ENCODE results near the gene RGS9. TPM values are rescaled to one million over a fixed set of nuclear protein-coding genes. Genes with fewer than 3 reads are reported as not detected.

The RGS9 gene
- total and polyA plus RNA-seq, 2 of the 13 experiments (the other 11 are each of a cell fraction or from before 2014, with no cell fraction given): 0.44 to 0.74 TPM

GRCh38 chr17:65088621-65089360, 48.4 kb upstream of the RGS9 start:
- intact Hi-C loops (cut with micrococcal nuclease; ENCODE audit: unreplicated experiment): no loop called here
- H3K36me3 ChIP-seq (replicated peaks in 1 of 2; ENCODE audit: control insufficient read depth in 1 of 2, insufficient read depth in 2 of 2, low read length in 2 of 2): no peaks in the 10 kb centered on the region
- no peak overlapping the region for H3K27ac ChIP-seq (ENCODE audit: extremely low read length, insufficient read depth, low read length)
- ATAC-seq (no peak), FAIRE-seq (no peak), DNase-seq (ENCODE audit: low spot score) (no peak)
- no TSS peak for BruUV-seq (replicated peaks)
- no peaks in the 10 kb centered on the region for H3K79me2 ChIP-seq (ENCODE audit: insufficient read depth, low read length)
- no peaks in the 10 kb centered on the region for H3K9me3 ChIP-seq (ENCODE audit: low read length)
- no peak overlapping the region for H2AFZ ChIP-seq (ENCODE audit: low read length)
- no peaks in the 10 kb centered on the region for H4K20me1 ChIP-seq (ENCODE audit: insufficient read depth, low read length)
- 0 out of 5 replicates have a peak, but pooled peaks cover 0 to 3% of the 10 kb centered on the region in 2 experiments for H3K27me3 ChIP-seq (ENCODE audit: control insufficient read depth in 1 of 2, insufficient read depth in 2 of 2, low read length in 2 of 2)
- CTCF ChIA-PET (ENCODE audit: low intra/inter-chr PET ratio, low total read pairs): no interaction called here
- no peak for TF ChIP-seq TP53 (CRISPR knock-in tag; conservative IDR thresholded peaks at IDR 0.05)
- in situ Hi-C loops (cut with HindIII; ENCODE audit: extremely low pct_ligation_motif_present, low pct_unique_long_range_greater_than_20kb): no loop called here
- POLR2A ChIA-PET: interaction anchor here (1.0 to 1.4 kb wide), 3 partner anchors 32 to 71 kb away, joined by 3 to 4 read pairs (median 4); partner anchors contain the start of gene GNA13
- 66% methylated on average over 4 of the region's 4 CpGs for WGBS (ENCODE audit: low lambda C conversion rate)
- H3K4me2 ChIP-seq (ENCODE audit: low read depth, low read length): no peak overlapping the region
- no peak overlapping the region for H3K4me3 ChIP-seq (replicated peaks in 1 of 3; ENCODE audit: insufficient read depth in 1 of 3, low read depth in 2 of 3, low read length in 3 of 3)
- peaks cover 8% of the 10 kb centered on the region for H3K4me1 ChIP-seq (ENCODE audit: insufficient read depth, low read length)
- no peak overlapping the region for H3K9ac ChIP-seq (ENCODE audit: insufficient read depth, low read depth, low read length)

DNA sequence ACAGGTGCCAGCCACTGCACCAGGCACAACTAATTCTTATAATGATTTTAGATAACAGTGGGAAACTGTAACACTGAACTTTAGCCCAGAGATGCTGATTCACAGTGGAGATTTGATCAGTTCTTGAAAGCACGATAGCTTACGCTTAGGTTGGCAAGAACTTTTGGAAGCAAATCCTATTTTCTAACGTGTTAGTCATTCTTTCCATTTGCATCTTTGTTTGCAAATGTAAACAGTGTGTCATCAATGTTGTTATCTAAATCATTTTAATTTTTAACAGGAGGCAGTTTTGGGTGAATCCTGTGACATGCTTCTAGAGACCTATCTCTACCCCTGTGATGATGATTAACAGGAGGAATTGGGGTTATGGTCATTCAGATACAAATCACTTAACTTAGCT, 44.9 kb upstream of the RGS9 start:
- Histone ChIP-seq H3K79me2 (ENCODE audit: insufficient read depth, low read length) (no peaks in the 10 kb centered on the region), H3K9ac (ENCODE audit: insufficient read depth, low read depth, low read length) (no peak overlapping the region), H4K20me1 (ENCODE audit: insufficient read depth, low read length) (no peaks in the 10 kb centered on the region), H3K4me2 (ENCODE audit: low read depth, low read length) (no peak overlapping the region), H3K27ac (ENCODE audit: extremely low read length, insufficient read depth, low read length) (no peak overlapping the region), H3K36me3 (replicated peaks in 1 of 2; ENCODE audit: control insufficient read depth in 1 of 2, insufficient read depth in 2 of 2, low read length in 2 of 2) (no peaks in the 10 kb centered on the region), H3K27me3 (ENCODE audit: control insufficient read depth in 1 of 2, insufficient read depth in 2 of 2, low read length in 2 of 2) (0 out of 5 replicates have a peak, but pooled peaks cover 0 to 3% of the 10 kb centered on the region in 2 experiments), H2AFZ (ENCODE audit: low read length) (no peak overlapping the region), H3K4me3 (replicated peaks in 1 of 3; ENCODE audit: insufficient read depth in 1 of 3, low read depth in 2 of 3, low read length in 3 of 3) (no peak overlapping the region), H3K4me1 (ENCODE audit: insufficient read depth, low read length) (peaks cover 8% of the 10 kb centered on the region), H3K9me3 (ENCODE audit: low read length) (no peaks in the 10 kb centered on the region)
- WGBS (ENCODE audit: low lambda C conversion rate): 9% methylated on average over 3 of the region's 3 CpGs
- intact Hi-C loops (cut with micrococcal nuclease; ENCODE audit: unreplicated experiment) (no loop called here), in situ Hi-C loops (cut with HindIII; ENCODE audit: extremely low pct_ligation_motif_present, low pct_unique_long_range_greater_than_20kb) (no loop called here)
- BruUV-seq (replicated peaks): no TSS peak
- CTCF ChIA-PET (ENCODE audit: low intra/inter-chr PET ratio, low total read pairs): no interaction called here
- ATAC-seq: no peak
- POLR2A ChIA-PET: no interaction called here
- DNase-seq (ENCODE audit: low spot score): no peak
- FAIRE-seq: no peak
- TF ChIP-seq ZNF3 (CRISPR knock-in tag; IDR thresholded peaks at IDR 0.05) (no peak), ZNF33B (CRISPR knock-in tag; IDR thresholded peaks at IDR 0.05) (no peak), MED13 (CRISPR knock-in tag; IDR thresholded peaks at IDR 0.05) (no peak), PITX1 (CRISPR knock-in tag; IDR thresholded peaks at IDR 0.05) (no peak), ZNF263 (CRISPR knock-in tag; IDR thresholded peaks at IDR 0.05) (no peak), GLMP (CRISPR knock-in tag; IDR thresholded peaks at IDR 0.05; ENCODE audit: borderline replicate concordance) (no peak), NR2C2 (CRISPR knock-in tag; IDR thresholded peaks at IDR 0.05; ENCODE audit: borderline replicate concordance) (no peak), NCOR1 (IDR thresholded peaks at IDR 0.05; ENCODE audit: borderline replicate concordance, low read length) (no peak), PHB2 (IDR thresholded peaks at IDR 0.05; ENCODE audit: partially characterized antibody) (no peak), ZNF280B (CRISPR knock-in tag; IDR thresholded peaks at IDR 0.05; ENCODE audit: borderline replicate concordance) (no peak), HIVEP1 (CRISPR knock-in tag; IDR thresholded peaks at IDR 0.05) (no peak), ZFP37 (CRISPR knock-in tag; IDR thresholded peaks at IDR 0.05; ENCODE audit: borderline replicate concordance) (no peak), MAFK (conservative IDR thresholded peaks at IDR 0.05 in 1 of 2, IDR thresholded peaks at IDR 0.05 in 1 of 2; ENCODE audit: low read length in 2 of 2) (no peak), ZBTB34 (CRISPR knock-in tag; IDR thresholded peaks at IDR 0.05) (no peak)

Data from HepG2 (cell line).